T-helper 22 cell (primary cell): ENCODE results near the gene ZMIZ1.

ENCODE experiments used
- DNase-seq: peaks from one replicate; pipeline ENCODE4 v3.0.0-alpha.2; 2020; ENCODE audit warnings: low read depth

Gene ZMIZ1

DNA sequence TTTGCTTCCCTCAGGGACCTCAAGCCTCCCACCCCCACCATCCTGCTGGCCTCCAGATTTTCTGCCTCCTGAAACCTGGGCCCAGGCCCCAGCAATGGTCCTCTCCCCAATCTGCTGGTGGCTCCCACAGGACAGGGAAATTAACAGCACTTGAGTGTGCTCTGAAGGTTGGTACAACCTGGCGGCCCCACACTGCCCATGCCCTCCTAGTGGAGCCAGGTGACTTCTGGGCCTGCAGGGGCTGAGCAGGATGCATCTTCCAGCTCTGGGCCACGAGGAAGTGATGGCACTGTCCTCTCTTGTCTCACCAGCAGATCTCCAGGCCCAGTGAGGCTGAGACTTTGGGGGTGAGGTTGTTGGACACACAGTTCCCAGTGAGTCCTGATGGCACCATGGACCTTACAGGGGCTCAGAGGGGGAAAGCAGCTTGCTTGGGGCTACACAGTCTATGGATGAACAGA lies 3.6 kb upstream of the ZMIZ1 start:
- no peak for DNase-seq

- no peak for DNase-seq
Measured at GRCh38 chr10:79065853-79066252, 2.9 kb upstream of the ZMIZ1 start.

GRCh38 chr10:79066411-79067240 lies 2.1 kb upstream of the ZMIZ1 start:
- DNase-seq, result no peak

DNA sequence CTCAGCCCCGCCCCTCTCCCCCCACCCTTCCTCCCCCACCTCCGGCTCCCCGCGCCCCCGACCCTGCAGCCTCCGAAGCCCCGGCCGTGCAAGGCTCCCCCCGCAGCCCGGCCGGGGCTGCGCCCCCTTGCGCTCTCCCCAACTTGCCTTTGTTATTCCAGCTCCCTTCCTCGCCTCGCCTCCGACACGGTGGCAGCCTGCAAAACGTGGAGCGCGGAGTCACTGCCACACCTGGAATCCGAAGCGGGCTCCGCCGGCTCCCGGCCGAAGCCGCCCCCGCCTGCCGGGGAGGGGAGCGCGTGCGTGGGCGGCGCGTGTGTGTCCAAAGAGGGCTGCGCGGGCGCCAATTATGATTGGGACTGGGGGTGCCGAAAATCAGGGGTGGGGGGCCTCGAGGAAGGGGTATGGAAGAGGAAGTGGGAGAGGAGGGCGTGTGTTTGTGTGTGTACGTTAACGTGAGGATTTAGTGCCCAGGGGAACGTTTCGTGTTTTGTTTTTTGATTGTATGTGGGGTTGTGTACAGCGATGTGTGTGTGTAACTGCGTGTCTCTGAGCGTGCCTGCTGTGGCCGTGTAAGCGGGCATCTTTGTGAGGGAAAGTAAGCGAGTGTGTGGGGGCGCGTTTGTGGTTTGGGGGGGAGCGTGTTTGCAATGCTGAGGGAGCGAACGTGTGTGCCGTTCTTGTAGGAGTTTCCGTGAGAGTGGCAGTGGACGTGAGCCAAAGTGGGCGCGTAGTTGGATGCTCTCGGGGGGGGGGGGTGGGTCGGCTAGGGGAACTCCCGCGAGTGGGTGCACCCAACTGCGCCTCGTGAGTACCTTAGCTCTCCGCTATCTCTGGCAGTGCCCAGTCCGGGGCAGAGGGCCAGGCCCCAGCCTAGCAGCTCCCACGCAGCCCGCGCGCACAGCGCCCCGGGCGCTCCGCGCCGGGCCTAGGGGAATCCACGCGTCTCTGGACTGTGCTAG lies 1.2 kb upstream of the ZMIZ1 start:
- peak; percentile 75 for DNase-seq

- no peak for DNase-seq
Measured at GRCh38 chr10:79068203-79068561, 584 bp upstream of the ZMIZ1 start.

GRCh38 chr10:79069325-79070080 lies 737 bp downstream of the ZMIZ1 start:
- no peak for DNase-seq

- no peak for DNase-seq
Measured at GRCh38 chr10:79070081-79070605, 1.4 kb downstream of the ZMIZ1 start.

- DNase-seq, result no peak
Measured at GRCh38 chr10:79070606-79071395, 2.0 kb downstream of the ZMIZ1 start.

- DNase-seq, result no peak
Measured at GRCh38 chr10:79071396-79071923, 2.7 kb downstream of the ZMIZ1 start.

GRCh38 chr10:79072041-79072441 lies 3.3 kb downstream of the ZMIZ1 start:
- no peak for DNase-seq

DNA sequence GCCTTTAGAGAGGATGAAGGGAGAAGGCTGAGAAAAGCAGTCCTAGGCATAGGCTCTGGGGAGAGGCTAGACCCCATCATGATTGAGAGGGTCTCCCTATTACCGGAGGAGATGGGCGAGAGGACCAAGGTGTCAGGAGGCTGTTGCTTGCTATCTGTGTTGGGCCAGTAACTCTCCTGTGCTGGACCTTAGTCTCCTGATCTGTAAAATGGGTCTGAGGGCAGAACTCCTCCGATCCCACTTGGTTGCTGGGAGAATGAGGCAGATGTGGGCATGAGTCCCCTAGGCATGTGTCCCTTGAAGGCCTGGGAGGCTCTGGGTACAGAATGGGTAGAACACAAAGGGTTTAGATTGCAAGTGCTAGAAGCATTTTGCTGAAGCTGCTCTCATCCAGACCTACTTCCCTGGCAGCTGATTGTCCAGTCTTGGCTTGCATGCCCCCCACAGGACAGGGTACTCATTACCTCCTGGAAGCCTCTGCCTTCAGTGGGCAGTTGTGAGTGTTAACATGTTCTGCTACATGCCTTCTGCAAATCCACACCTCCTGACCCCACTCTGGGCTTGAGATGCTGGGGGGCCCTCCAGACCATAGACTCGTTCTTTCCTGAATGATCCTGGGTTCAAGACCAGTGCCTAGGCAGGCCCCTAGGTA lies 4.4 kb downstream of the ZMIZ1 start:
- no peak for DNase-seq

DNA sequence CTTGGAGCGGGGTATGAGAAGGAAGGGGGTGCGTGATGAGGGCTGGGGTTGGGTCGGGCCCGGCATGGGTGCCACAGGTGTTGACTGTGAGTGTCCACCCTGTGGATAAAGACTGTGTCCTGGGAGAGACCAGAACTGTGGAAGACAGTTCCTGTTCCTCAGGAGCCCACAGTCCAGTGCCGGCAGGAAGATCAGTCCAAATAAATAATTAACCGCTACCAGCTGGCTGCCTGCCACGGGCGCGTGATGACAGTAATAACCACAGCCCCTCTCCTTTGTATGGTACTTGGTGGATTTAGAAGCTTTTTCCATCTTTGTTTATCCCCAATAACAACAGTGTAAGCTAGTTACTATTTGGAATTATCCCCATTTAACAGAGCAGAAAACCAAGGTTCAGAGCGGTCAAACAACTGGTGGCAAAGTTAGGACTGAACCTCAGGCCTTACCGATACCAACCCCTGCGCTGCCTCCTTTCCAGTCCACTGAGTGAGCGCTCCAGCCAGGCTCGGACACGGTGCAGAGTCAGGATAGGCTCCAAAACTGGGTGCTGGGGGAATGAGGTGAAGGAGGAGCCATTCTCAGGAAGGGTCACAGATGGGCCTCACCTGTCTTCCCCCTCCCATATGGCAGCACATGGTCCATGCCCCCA lies 5.1 kb downstream of the ZMIZ1 start:
- DNase-seq, result no peak

- DNase-seq, result no peak
Measured at GRCh38 chr10:79074732-79075131, 6.0 kb downstream of the ZMIZ1 start.

DNA sequence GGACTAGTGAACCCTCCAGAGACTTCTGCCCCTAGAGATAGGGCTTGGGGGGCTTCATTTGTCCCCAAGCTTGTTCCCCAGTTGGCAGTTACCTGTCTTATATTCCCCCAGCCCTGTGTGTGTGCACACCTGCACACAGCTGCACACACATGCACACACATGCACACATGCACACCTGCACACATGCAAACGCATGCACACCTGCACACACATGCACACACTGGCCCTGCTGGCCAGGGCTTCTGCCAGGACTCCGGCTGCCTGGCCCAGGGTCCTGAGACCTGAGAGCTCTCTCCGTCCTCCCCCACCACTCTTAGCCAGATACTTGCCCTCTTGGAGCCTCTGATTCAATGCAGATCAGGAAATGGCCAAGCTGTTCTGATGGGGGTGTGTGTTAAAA lies 6.7 kb downstream of the ZMIZ1 start:
- no peak for DNase-seq

- no peak for DNase-seq
Measured at GRCh38 chr10:79077488-79078173, 8.9 kb downstream of the ZMIZ1 start.

GRCh38 chr10:79078367-79079053 lies 9.7 kb downstream of the ZMIZ1 start:
- no peak for DNase-seq

DNA sequence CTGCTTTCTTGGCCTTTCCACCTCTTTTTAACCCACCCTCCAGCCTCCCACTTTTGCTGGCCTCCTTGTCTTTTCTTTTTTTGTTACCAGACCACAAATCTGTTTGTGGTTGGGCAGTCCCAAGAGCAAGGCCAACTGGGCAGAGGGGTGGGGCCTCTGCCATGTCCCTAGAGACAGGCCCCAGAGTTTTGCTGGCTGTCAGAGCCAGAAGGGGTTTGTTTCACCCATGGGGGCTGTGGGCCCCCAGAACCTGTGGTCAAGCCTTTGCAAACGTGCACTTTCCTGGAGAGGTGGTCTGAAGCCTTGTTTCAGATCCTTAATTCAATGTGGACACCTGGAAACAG lies 10.3 kb downstream of the ZMIZ1 start:
- DNase-seq, result no peak

- no peak for DNase-seq
Measured at GRCh38 chr10:79079490-79080355, 11.0 kb downstream of the ZMIZ1 start.
